WI38 (cell line): ENCODE measurements around the gene CACNA2D1.

ENCODE experiments used
- H3K4me3 ChIP-seq: 2 replicates; pipeline ENCODE4 v1.5.1; 2011; ENCODE audit warnings: low read depth, mild to moderate bottlenecking, control low read depth, low read length
- TF ChIP-seq, protein P1 (sequence below): IDR thresholded peaks from 2 replicates; pipeline ENCODE4 v1.5.1; 2012; ENCODE audit warnings: low read depth, mild to moderate bottlenecking, control low read depth, low read length

The CACNA2D1 gene

DNA sequence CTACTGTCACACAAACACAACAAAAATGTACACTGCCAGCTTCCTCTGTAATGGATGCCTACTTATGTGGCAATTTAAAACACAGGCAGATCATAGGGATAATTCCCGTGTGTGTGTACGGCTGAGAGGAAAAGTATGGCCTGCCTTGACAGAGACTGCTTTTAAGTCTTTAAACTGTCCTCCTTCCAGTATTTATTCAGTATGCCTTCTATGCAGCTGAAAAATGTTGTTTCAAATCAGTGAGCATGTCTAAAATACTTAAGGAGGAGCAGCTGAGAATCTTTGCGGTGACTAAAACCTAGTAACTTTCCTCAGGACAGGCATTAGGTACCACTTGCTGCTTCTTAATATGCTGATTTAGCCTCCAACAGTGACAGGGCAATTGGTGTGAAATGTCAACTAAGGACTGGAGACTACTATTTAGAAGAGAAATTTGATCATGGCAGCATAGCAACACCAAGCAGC, 126.3 kb downstream of the CACNA2D1 start:
- TF ChIP-seq, protein P1, sequence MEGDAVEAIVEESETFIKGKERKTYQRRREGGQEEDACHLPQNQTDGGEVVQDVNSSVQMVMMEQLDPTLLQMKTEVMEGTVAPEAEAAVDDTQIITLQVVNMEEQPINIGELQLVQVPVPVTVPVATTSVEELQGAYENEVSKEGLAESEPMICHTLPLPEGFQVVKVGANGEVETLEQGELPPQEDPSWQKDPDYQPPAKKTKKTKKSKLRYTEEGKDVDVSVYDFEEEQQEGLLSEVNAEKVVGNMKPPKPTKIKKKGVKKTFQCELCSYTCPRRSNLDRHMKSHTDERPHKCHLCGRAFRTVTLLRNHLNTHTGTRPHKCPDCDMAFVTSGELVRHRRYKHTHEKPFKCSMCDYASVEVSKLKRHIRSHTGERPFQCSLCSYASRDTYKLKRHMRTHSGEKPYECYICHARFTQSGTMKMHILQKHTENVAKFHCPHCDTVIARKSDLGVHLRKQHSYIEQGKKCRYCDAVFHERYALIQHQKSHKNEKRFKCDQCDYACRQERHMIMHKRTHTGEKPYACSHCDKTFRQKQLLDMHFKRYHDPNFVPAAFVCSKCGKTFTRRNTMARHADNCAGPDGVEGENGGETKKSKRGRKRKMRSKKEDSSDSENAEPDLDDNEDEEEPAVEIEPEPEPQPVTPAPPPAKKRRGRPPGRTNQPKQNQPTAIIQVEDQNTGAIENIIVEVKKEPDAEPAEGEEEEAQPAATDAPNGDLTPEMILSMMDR = no peak
- H3K4me3 ChIP-seq = no peak overlapping the region

DNA sequence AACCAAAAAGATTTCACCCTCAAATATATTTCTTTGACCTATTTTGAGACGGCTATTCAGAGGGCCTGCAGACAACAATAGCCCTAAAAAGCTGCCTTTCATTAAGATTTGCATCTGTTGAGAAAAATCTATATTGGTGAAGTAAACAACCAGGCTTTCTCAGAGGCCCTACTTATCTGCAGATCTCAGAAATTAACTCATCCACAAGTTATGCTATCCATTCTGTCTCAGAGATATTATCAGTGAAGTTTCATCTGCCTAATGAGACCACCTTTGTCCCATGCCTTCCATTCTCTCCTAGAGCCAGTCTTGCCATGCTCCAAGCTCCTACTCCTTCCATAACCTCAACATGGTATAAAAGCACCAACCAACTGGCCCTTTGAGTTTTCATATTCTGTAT, 130.3 kb downstream of the CACNA2D1 start:
- TF ChIP-seq, protein P1 = no peak
- H3K4me3 ChIP-seq = no peak overlapping the region

DNA sequence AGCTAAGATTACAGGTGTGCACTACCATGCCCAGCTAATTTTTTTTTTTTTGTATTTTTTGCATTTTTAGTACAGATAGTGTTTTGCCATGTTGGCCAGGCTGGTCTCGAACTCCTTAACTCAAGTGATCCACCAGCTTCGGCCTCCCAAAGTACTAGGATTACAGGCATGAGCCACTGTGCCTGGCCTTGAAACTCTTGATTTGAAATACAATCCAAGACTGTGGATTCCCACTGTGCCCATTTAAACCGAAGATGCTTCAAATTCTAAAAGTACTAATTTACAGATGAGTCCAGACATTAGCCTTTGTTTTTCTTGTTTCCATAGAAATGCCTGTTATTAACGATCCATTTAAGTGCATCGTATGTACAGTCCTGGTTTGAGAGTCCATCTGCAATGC, 130.9 kb downstream of the CACNA2D1 start:
- H3K4me3 ChIP-seq = no peak overlapping the region
- TF ChIP-seq, protein P1 = no peak

DNA sequence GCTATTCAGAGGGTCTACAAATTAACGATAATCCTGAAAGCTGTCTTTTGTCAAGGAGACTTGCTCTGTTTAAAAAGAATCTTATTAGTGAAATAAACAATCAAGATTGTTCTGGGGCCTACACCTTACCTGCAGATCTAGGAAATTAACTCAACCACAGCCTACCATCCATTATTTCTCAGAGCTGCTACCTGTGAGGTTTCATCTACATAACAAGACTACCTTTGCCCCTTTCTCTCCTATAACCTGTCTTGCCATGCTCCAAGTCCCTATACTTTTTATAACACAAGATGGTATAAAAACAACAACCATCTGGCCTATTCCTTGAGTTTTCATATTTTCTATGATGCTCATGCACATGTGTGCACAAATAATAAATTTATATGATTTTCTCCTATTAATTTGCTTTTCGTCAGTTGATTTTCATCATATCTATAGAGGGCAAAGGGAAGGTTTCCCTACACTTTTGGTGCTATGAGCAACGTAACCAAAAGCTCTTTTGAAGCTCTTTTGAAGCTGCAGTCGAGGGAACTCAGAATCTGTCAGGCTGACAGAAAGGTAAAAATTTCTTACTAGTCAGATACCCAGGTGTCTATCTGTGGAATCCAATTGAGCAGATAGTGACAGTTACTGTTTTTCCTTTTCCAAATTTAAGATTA, 138.1 kb downstream of the CACNA2D1 start:
- TF ChIP-seq, protein P1 = no peak
- no peak overlapping the region for H3K4me3 ChIP-seq

DNA sequence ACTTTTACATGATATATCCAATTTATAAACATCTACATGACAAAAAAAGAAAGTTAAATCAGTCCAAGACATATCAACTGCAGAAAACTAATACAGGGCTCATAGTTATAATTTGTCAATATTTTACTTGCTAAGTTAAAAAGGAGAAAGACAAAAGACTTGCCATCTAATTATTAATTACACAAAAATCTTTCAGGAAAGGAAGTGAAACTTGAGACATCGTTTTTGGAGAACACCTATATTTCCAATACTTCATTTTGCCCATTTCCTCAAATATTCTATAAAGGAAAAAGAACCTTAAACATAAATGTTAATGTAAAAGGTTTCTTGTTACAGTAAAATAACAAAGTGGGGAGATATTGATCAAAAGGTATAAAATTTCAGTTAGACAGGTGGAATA, 148.7 kb downstream of the CACNA2D1 start:
- TF ChIP-seq, protein P1 = no peak
- H3K4me3 ChIP-seq = no peak overlapping the region

DNA sequence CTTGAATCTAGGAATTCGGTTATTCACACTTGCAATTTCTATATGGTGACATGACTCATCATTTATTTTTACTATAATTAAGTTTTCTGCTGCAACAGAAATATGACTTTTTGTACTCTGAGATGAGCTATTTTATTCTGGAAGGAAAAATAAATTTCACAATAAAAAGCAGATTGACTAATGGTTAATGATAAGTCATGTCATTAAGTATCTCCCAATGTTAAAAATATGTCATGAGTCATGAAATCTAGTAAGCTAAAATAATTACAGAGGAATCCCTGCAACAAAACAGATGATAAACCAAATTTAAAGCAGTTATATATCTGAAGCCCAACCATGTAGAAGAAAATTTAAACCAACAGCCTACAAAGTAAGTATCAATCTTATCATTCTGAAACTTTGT, 149.2 kb downstream of the CACNA2D1 start:
- no peak overlapping the region for H3K4me3 ChIP-seq
- TF ChIP-seq, protein P1 = no peak

DNA sequence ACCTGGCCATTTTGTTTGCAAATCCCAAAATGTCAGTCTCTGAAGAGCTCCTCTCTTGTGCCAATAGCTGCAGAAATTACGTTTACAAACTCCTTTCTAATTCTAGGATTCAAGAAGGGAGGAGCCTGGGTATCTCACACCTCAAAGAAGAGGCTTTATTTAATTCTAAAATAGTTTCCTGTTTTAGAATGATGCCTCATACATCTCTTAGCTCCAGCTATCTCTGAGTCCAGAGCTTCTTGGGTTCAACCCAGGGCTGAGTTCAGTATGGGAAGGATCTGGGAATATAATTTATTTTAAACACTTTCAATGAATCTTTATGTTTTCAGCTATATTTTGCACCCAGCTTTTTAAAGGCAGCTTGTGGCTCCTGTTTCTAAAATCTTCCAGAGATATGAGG, 150.1 kb downstream of the CACNA2D1 start:
- TF ChIP-seq, protein P1 = no peak
- H3K4me3 ChIP-seq = no peak overlapping the region
